Measurements from ENCODE around the gene PPP6R2. TPM values are rescaled to one million over a fixed set of nuclear protein-coding genes. Genes with fewer than 3 reads are reported as not detected.
"Not testable (repeated sequence)": the region's sequence is repeated elsewhere in the genome, so short reads cannot be mapped to it uniquely, and the experiment has no call there.

Gene PPP6R2
- total RNA-seq, 1 experiment from 2014 or later: 62.1 TPM

- Histone ChIP-seq H3K27ac (no peak overlapping the region), H3K9me3 (replicated peaks) (no peaks in the 10 kb centered on the region), H3K27me3 (replicated peaks) (no peaks in the 10 kb centered on the region), H3K4me1 (replicated peaks) (no peaks in the 10 kb centered on the region), H3K36me3 (no peaks in the 10 kb centered on the region), H3K4me3 (no peak overlapping the region)
- DNase-seq (ENCODE audit: low read depth in 1 of 2, low spot score in 2 of 2): no peak
These were observed 24.8 kb upstream of the PPP6R2 start for GRCh38 chr22:50318356-50318697.

DNA sequence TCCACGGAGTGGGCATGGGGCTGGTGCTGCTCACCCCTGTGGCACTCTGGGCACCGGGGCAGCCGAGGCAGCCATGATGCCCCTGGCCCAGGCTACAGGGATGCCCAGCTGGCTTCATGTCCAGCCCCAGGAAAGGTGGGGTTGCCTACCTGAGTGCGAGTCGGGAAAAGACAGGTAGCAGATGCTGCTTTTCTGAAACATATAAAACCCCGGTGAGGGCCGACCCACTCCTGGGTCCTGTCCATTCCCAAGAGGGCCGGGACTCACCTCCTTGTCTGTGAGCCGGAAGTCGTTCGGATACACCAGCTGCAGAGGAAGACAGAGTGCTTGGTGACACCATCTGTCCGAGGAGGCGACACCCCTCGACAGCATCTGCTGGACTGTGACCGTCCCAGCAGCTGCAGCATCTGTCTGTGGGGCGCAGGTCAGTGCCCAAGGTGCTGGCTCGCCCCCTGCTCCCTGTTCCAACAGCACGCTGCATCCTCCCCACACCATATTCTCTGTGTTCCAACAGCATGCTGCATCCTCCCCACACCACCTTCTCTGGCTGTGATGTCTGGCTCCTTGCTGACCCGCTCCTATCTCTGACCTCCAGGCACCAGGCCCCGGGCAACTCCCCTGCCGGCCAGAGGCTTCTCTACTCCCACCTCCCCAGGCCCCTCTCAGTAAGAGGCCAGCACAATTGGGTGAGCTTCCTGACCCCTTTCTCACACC is 24.3 kb upstream of the PPP6R2 start:
- Histone ChIP-seq H3K27ac (no peak overlapping the region), H3K9me3 (replicated peaks) (no peaks in the 10 kb centered on the region), H3K4me3 (no peak overlapping the region), H3K4me1 (replicated peaks) (no peaks in the 10 kb centered on the region), H3K36me3 (no peaks in the 10 kb centered on the region), H3K27me3 (replicated peaks) (no peaks in the 10 kb centered on the region)
- no peak for DNase-seq (ENCODE audit: low read depth in 1 of 2, low spot score in 2 of 2)

DNA sequence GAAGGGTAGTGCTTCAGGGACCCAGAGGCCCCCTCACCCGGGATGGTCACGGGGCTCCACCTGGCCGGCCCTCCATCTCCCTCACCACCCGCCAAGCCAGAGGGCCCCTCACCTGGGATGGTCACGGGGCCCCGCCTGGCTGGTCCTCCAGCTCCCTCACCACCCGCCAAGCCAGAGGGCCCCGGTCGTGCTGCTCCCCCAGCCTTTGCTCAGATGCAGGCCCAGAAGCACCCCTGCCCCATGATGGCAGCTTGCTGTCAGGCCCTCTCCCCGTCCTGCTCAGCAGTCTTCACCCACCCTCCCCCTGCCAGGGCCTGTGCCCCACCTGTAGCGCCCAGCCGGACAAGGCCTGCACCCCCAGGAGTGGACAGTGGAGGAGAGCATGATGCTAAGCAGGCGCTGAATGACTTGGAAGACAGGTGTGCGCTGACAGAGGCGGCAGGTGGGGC is 23.6 kb upstream of the PPP6R2 start:
- H3K27me3 ChIP-seq (replicated peaks): no peaks in the 10 kb centered on the region
- no peak for DNase-seq (ENCODE audit: low read depth in 1 of 2, low spot score in 2 of 2)
- H3K4me3 ChIP-seq: no peak overlapping the region
- no peaks in the 10 kb centered on the region for H3K36me3 ChIP-seq
- no peaks in the 10 kb centered on the region for H3K4me1 ChIP-seq (replicated peaks)
- H3K27ac ChIP-seq: no peak overlapping the region
- no peaks in the 10 kb centered on the region for H3K9me3 ChIP-seq (replicated peaks)

GRCh38 chr22:50320116-50320515 is 23.0 kb upstream of the PPP6R2 start:
- Histone ChIP-seq H3K27me3 (replicated peaks) (no peaks in the 10 kb centered on the region), H3K4me3 (no peak overlapping the region), H3K9me3 (replicated peaks) (no peaks in the 10 kb centered on the region), H3K36me3 (no peaks in the 10 kb centered on the region), H3K4me1 (replicated peaks) (no peaks in the 10 kb centered on the region), H3K27ac (no peak overlapping the region)
- DNase-seq (ENCODE audit: low read depth in 1 of 2, low spot score in 2 of 2): no peak

GRCh38 chr22:50320671-50321325 is 22.3 kb upstream of the PPP6R2 start:
- Histone ChIP-seq H3K4me3 (no peak overlapping the region), H3K27me3 (replicated peaks) (no peaks in the 10 kb centered on the region), H3K4me1 (replicated peaks) (no peaks in the 10 kb centered on the region), H3K9me3 (replicated peaks) (no peaks in the 10 kb centered on the region), H3K36me3 (no peaks in the 10 kb centered on the region), H3K27ac (no peak overlapping the region)
- no peak for DNase-seq (ENCODE audit: low read depth in 1 of 2, low spot score in 2 of 2)

DNA sequence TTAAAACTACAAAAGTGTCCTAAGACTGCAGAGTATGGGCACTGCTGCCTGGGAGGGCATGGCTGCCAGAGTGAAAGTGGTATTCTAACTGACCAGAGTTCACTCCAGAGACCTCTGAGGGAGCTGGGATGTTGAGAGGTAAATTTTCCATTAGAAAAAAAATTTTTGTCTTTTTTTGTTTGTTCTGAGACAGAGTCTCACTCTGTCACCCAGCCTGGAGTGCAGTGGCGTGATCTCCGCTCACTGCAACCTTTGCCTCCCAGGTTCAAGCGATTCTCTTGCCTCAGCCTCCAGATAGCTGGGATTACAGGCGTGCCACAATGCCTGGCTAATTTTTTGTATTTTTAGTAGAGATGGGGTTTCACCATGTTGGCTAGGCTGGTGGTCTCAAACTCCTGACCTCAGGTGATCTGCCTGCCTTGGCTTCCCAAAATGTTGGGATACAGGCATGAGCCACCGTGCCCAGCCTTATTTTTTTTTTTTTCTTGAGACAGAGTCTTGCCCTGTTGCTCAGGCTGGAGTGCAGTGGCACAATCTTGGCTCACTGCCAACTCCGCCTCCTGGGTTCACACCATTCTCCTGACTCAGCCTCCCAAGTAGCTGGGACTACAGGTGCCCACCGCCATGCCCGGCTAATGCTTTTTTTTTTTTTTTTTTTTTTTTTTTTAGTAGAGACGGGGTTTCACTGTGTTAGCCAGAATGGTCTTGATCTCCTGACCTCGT is 20.6 kb upstream of the PPP6R2 start:
- not testable (repeated sequence) for DNase-seq (ENCODE audit: low read depth in 1 of 2, low spot score in 2 of 2); H3K4me3 ChIP-seq; H3K27me3 ChIP-seq (replicated peaks); H3K36me3 ChIP-seq; H3K9me3 ChIP-seq (replicated peaks); H3K27ac ChIP-seq
- peaks cover 14% of the 10 kb centered on the region for H3K4me1 ChIP-seq (replicated peaks)

DNA sequence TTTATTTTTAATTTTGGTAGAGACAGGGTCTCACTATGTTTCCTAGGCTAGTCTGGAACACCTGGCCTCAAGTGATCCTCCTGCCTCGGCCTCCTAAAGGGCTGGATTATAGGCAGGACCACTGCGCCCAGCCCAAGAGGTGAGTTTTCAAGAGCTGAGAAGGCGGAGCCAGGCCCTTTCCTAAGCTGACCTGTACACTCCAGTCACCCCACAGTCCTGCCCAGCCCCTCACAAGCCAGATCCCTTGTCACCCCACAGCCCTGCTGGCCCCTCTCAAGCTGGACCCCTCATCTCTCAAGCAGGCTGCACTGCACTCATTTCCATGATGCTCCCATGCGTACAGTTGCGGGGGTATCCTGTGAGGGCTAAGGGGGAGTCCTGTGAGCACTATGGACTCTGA is 19.2 kb upstream of the PPP6R2 start:
- peaks cover 20% of the 10 kb centered on the region for H3K4me1 ChIP-seq (replicated peaks)
- no peak overlapping the region for H3K4me3 ChIP-seq
- DNase-seq (ENCODE audit: low read depth in 1 of 2, low spot score in 2 of 2): no peak
- no peaks in the 10 kb centered on the region; the same call in 1 of the 2 replicates for H3K9me3 ChIP-seq (replicated peaks)
- H3K36me3 ChIP-seq: peaks cover 6% of the 10 kb centered on the region
- no peak overlapping the region for H3K27ac ChIP-seq
- H3K27me3 ChIP-seq (replicated peaks): no peaks in the 10 kb centered on the region

DNA sequence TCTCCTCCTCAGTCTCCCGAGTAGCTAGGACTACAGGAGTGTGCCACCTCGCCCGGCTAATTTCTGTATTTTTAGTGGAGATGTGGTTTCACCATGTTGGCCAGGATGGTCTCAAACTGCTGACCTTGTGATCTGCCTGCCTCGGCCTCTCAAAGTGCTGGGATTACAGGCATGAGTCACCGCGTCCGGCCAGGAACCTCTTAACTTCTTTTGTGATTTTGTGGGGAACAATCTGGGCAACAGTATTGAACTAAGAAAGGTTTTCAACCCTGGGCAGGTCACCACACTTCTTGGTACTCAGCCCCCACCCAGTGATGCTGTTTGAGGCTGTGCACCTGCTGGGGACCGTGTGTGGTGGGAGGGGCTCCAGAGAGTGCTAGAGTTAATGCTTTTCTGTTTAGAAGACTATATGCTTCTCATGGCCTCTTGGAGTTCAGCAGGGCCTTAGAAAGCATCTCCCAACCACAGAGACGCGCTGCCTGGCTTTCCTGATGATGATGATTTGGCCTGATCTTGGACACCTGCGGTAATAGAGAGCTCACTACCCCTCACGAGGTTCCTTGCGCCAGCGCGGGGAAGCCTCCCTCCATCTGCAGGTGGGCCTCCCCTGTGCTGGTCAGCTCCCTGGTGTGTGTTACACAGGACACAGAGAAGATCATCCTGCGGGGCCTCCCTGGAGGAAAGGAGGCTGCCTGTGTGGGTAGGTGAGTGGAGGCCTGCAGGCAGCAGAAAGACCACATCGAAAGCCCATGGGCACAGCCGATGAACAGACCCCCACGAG is 17.5 kb upstream of the PPP6R2 start:
- Histone ChIP-seq H3K9me3 (replicated peaks) (no peaks in the 10 kb centered on the region; the same call in 1 of the 2 replicates), H3K4me3 (no peak overlapping the region), H3K36me3 (peaks cover 6% of the 10 kb centered on the region), H3K4me1 (replicated peaks) (peaks cover 25% of the 10 kb centered on the region), H3K27ac (no peak overlapping the region), H3K27me3 (replicated peaks) (no peaks in the 10 kb centered on the region)
- no peak for DNase-seq (ENCODE audit: low read depth in 1 of 2, low spot score in 2 of 2)

- Histone ChIP-seq H3K4me3 (peak overlapping the region; percentile 92), H3K36me3 (peaks cover 6% of the 10 kb centered on the region), H3K9me3 (replicated peaks) (no peaks in the 10 kb centered on the region; the same call in 1 of the 2 replicates), H3K27me3 (replicated peaks) (no peaks in the 10 kb centered on the region), H3K27ac (peak overlapping the region; percentile 35; the same call in 1 of the 2 replicates), H3K4me1 (replicated peaks) (peaks cover 33% of the 10 kb centered on the region)
- peak in 1 of 2 experiments; percentile 45 for DNase-seq (ENCODE audit: low read depth in 1 of 2, low spot score in 2 of 2)
These were observed 16.7 kb upstream of the PPP6R2 start for GRCh38 chr22:50326225-50326955.

DNA sequence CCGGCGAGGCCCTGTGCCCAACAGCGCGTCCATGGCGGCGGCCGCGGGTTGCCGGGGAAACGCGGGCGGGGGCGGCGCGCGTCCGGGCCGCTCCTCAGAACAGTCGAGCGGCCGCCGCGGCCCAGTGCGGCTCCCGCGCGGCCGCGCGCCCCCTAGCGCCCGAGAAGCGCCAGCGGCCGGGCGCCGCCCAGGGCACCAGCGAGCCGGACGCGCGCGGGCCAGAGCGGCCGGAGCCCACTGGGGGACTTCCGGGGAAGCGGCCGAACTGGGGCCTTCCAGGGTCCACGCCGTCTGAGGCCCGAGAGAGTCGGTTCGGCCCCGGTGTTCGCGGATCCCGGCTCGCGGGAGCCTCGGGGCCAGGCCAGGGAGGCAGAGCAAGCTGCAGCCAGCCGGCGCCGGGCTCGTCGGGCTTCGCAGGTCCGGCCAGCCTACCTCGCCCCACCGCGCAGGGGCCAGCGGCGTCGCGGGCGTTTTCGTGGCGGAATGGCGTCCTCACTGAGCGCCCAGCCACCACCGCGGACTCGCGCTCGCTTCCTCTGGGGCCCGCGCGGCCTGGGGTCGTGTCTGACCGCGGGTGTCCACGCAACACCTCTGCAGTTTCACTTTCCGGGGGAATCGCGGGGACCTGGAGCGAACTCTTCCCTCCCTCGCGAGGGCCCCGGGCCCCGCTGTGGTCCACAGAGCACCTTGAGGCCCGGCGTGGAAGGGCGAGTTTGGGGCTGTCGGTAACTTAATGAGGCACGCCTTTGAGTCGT is 16.0 kb upstream of the PPP6R2 start, which contains the start of gene DENND6B:
Gene DENND6B, minus strand, starts transcription at position 57 of the 755 bp plus-strand sequence. Its CDS starts 24 bp downstream, at position 33.
- Histone ChIP-seq H3K4me3 (peak within 1 kb of the TSS; percentile 92), H3K36me3 (peaks cover 6% of the 10 kb centered on the region), H3K27ac (peak within 1 kb of the TSS; percentile 98), H3K9me3 (replicated peaks) (no peaks in the 10 kb centered on the region; the same call in 1 of the 2 replicates), H3K4me1 (replicated peaks) (peaks cover 38% of the 10 kb centered on the region), H3K27me3 (replicated peaks) (no peaks in the 10 kb centered on the region)
- DNase-seq (ENCODE audit: low read depth in 1 of 2, low spot score in 2 of 2): peak; percentile 77 to 87

- peak overlapping the region; percentile 92 for H3K4me3 ChIP-seq
- H3K36me3 ChIP-seq: peaks cover 6% of the 10 kb centered on the region
- H3K27ac ChIP-seq: peak overlapping the region; percentile 98
- H3K4me1 ChIP-seq (replicated peaks): peaks cover 38% of the 10 kb centered on the region
- DNase-seq (ENCODE audit: low read depth in 1 of 2, low spot score in 2 of 2): no peak
- H3K9me3 ChIP-seq (replicated peaks): no peaks in the 10 kb centered on the region; the same call in 1 of the 2 replicates
- H3K27me3 ChIP-seq (replicated peaks): no peaks in the 10 kb centered on the region
These were observed 15.5 kb upstream of the PPP6R2 start for GRCh38 chr22:50327711-50328019.

DNA sequence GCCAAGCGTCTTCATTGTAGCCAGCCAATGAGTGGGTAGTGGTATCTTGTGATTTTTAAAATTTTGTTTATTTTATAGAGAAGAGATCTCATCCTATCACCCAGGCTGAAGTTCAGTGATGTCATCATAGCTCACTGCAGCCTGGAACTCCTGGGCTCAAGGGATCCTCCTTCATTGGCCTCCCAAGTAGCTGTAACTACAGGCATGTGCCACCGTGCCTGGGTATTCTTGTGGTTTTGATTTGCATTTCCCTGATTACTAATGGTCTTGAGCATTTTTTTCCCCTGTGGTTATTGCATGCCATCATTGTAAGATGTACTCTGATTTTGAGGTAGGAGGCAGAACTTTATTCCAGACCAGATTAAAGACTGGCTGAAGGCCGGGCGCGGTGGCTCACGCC is 13.9 kb upstream of the PPP6R2 start:
- DNase-seq (ENCODE audit: low read depth in 1 of 2, low spot score in 2 of 2): peak; percentile 60 to 74
- Histone ChIP-seq H3K36me3 (peaks cover 6% of the 10 kb centered on the region), H3K27me3 (replicated peaks) (no peaks in the 10 kb centered on the region), H3K9me3 (replicated peaks) (no peaks in the 10 kb centered on the region; the same call in 1 of the 2 replicates), H3K4me1 (replicated peaks) (peaks cover 38% of the 10 kb centered on the region), H3K4me3 (no peak overlapping the region), H3K27ac (peak overlapping the region; percentile 33; the same call in 1 of the 2 replicates)
